ACHN (cell line): Measurements from ENCODE around the gene ADRM1.

Experiments used
- DNase-seq: peaks from one replicate; pipeline ENCODE4 v3.0.0-alpha.2; 2015
- in situ Hi-C: cut with HindIII; loops from 2 replicates; pipeline ENCODE4 v1.10.0; 2017; ENCODE audit warnings: low sequenced_read_pairs, low pct_ligation_motif_present, low pct_unique_long_range_greater_than_20kb

ADRM1 gene

GRCh38 chr20:62275219-62275618 lies 27.6 kb upstream of the ADRM1 start:
- DNase-seq: no peak
- in situ Hi-C loops: no loop called here

GRCh38 chr20:62276439-62276838 lies 26.4 kb upstream of the ADRM1 start:
- DNase-seq: no peak
- in situ Hi-C loops: no loop called here

GRCh38 chr20:62277253-62277652 lies 25.5 kb upstream of the ADRM1 start:
- in situ Hi-C loops: no loop called here

GRCh38 chr20:62280303-62280702 lies 22.5 kb upstream of the ADRM1 start:
- no peak for DNase-seq
- in situ Hi-C loops: no loop called here

More at GRCh38 chr20:62277253-62277652, 25.5 kb upstream of the ADRM1 start:
- DNase-seq: no peak

GRCh38 chr20:62281161-62281933 lies 21.4 kb upstream of the ADRM1 start:
- in situ Hi-C loops: no loop called here
- no peak for DNase-seq

GRCh38 chr20:62282103-62282502 lies 20.7 kb upstream of the ADRM1 start:
- in situ Hi-C loops: no loop called here
- no peak for DNase-seq

GRCh38 chr20:62282877-62283503 lies 19.8 kb upstream of the ADRM1 start:
- no peak for DNase-seq
- in situ Hi-C loops: no loop called here

GRCh38 chr20:62284448-62284847 lies 18.3 kb upstream of the ADRM1 start:
- in situ Hi-C loops: no loop called here
- DNase-seq: no peak

- in situ Hi-C loops: no loop called here
Observed at GRCh38 chr20:62285151-62285550, 17.6 kb upstream of the ADRM1 start.

GRCh38 chr20:62285722-62286121 lies 17.1 kb upstream of the ADRM1 start:
- DNase-seq: no peak
- in situ Hi-C loops: no loop called here

More at GRCh38 chr20:62285151-62285550, 17.6 kb upstream of the ADRM1 start:
- DNase-seq: no peak

- DNase-seq: no peak
- in situ Hi-C loops: no loop called here
Observed at GRCh38 chr20:62286493-62287064, 16.2 kb upstream of the ADRM1 start.

GRCh38 chr20:62287129-62287528 lies 15.7 kb upstream of the ADRM1 start:
- no peak for DNase-seq
- in situ Hi-C loops: no loop called here

- in situ Hi-C loops: no loop called here
Observed at GRCh38 chr20:62287759-62288534, 14.8 kb upstream of the ADRM1 start.

GRCh38 chr20:62288535-62289105 lies 14.2 kb upstream of the ADRM1 start:
- DNase-seq: no peak

More at GRCh38 chr20:62287759-62288534, 14.8 kb upstream of the ADRM1 start:
- no peak for DNase-seq

GRCh38 chr20:62289131-62289530 lies 13.7 kb upstream of the ADRM1 start:
- no peak for DNase-seq
- in situ Hi-C loops: no loop called here

More at GRCh38 chr20:62288535-62289105, 14.2 kb upstream of the ADRM1 start:
- in situ Hi-C loops: no loop called here

GRCh38 chr20:62289898-62290297 lies 12.9 kb upstream of the ADRM1 start:
- no peak for DNase-seq
- in situ Hi-C loops: no loop called here

- in situ Hi-C loops: no loop called here
- DNase-seq: no peak
Observed at GRCh38 chr20:62291251-62292066, 11.3 kb upstream of the ADRM1 start.

- DNase-seq: no peak
- in situ Hi-C loops: no loop called here
Observed at GRCh38 chr20:62292108-62292507, 10.7 kb upstream of the ADRM1 start.
